Esophagus muscularis mucosa (tissue), 4 donors: ENCODE measurements around the gene STK25. TPM values are rescaled to one million over a fixed set of nuclear protein-coding genes. Genes with fewer than 3 reads are reported as not detected.

ENCODE experiments used
- DNase-seq: peaks from one replicate; pipeline ENCODE4 v3.0.0-alpha.2; 2017; ENCODE audit errors: extremely low spot score
- H3K27ac ChIP-seq, 4 donors: fragments of 200-600 bp; sonication (generic); replicated peaks in 1 of 4; 1 replicate in 3 of 4; 2 replicates in 1 of 4; pipeline ENCODE4 v1.5.1; 2016 to 2019; ENCODE audit warnings: mild to moderate bottlenecking in 1 of 4
- H3K27me3 ChIP-seq, 4 donors: fragments of 200-600 bp; sonication (generic); one replicate each; pipeline versions ENCODE4 v1.5.1 to v1.6.0; 2016 to 2019
- H3K36me3 ChIP-seq, 4 donors: fragments of 200-600 bp; sonication (generic); one replicate each; pipeline ENCODE4 v1.5.1; 2016 to 2019
- H3K4me1 ChIP-seq, 4 donors: fragments of 200-600 bp; sonication (generic); one replicate each; pipeline ENCODE4 v1.5.1; 2016 to 2019
- H3K4me3 ChIP-seq, 4 donors: fragments of 200-600 bp; sonication (generic); 1 replicate in 2 of 4; 2 replicates in 2 of 4; pipeline ENCODE4 v1.5.1; 2016 to 2019; ENCODE audit warnings: mild to moderate bottlenecking in 4 of 4, moderate library complexity in 1 of 4
- H3K9me3 ChIP-seq, 4 donors: fragments of 200-600 bp; sonication (generic); 1 replicate in 3 of 4; 2 replicates in 1 of 4; pipeline ENCODE4 v1.5.1; 2016 to 2019
- EP300 ChIP-seq: sonication (generic); formaldehyde crosslinking; IDR thresholded peaks from one replicate; pipeline ENCODE4 v1.6.1; 2017; ENCODE audit warnings: antibody characterized with exemption
- POLR2A ChIP-seq: fragments of 450-650 bp; IDR thresholded peaks from one replicate; pipeline ENCODE4 v1.6.1; 2017; ENCODE audit warnings: antibody characterized with exemption, moderate library complexity, mild to moderate bottlenecking, low read depth
- POLR2AphosphoS5 ChIP-seq, 2 donors: sonication (generic); formaldehyde crosslinking; IDR thresholded peaks; one replicate each; pipeline ENCODE4 v1.6.1; 2017; ENCODE audit warnings: antibody characterized with exemption in 2 of 2
- WGBS: methylation state at CpG from one replicate; pipeline ENCODE4 v1.1.5; 2018; 5-methylcytosine and 5-hydroxymethylcytosine counted together
- intact Hi-C: fragments of 100-400 bp; cut with DNase I; formaldehyde crosslinking; loops from one replicate; pipeline ENCODE4 v1.15.1; 2023
- total RNA-seq, 4 donors: library from RNA; depleted of rRNA; stranded (reverse); fragments of >200 nt; gene quantifications; one replicate each; pipeline versions ENCODE4 v1.1.0 to v1.2.1, GENCODE V29; 2016
- TF ChIP-seq, protein P1 (sequence below), 3 experiments: fragments of 200-600 bp in 2 of 3; fragments of 450-650 bp in 1 of 3; sonication (generic) in 2 of 3; IDR thresholded peaks; one replicate each; pipeline ENCODE4 v1.5.1; 2017 to 2019; ENCODE audit warnings: antibody characterized with exemption in 3 of 3, mild to moderate bottlenecking in 2 of 3, moderate library complexity in 1 of 3

STK25 gene
- total RNA-seq = 100 to 1,000 TPM; 127 to 220 (median 153) TPM

DNA sequence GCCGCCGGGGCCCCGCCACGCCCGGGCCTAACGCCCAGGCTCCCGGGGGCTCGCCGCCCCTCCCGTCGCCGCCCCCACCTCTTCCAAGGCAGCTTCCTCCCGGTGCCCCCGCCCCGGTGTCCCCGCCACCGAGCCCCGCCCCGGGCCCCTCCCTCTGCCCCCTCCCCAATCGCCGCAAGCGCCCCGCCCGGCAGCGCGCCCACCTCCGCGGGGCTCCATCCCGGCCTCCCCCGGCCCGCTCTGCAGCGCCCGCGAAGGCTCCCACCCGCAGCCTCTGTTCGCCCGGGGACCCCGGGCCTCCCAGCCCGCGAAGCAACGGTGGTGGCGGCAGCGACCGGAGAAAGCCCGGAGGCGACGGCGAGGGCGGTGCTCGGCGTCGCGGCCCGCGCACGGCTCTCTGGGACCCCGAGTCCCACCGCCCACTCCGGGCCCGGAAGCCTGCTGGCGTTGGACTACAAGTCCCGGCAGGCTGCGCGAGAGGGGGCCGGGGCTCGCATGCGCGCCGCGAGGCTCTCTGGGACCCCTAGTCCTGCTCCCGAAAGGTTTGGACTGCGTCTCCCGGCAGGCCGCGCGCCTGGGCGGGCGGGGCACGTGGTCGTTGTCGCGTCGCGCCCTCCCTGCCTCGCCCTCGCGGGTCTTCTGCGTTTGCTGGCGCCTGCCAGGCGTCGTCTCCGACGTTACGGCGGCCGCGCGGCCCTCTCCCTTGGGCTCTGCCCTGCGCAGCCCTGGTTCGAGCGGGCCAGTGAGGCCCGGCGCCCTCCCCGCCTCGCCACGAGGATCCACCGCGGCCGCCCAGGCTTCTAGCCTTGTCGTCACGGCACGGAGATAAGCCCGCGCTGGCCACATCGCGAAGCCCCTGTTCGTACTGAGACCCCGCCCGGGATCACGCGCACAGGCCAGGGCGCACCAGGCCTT, at the start of gene STK25:
Gene STK25, minus strand, starts transcription at position 345 of the 915 bp plus-strand sequence. CDS start 549 bp downstream, outside the sequence.
- peaks cover 0 to 14% (median 6%) of the 10 kb centered on the region in 4 donors for H3K36me3 ChIP-seq
- DNase-seq = peak; percentile 99
- intact Hi-C loops = loop anchor here (5.0 kb wide), 1 partner anchor 104 kb away; no protein-coding TSS in a partner anchor
- peaks cover 31 to 51% (median 43%) of the 10 kb centered on the region in 4 donors for H3K4me1 ChIP-seq
- no peaks in the 10 kb centered on the region for H3K27me3 ChIP-seq
- TF ChIP-seq, protein P1, sequence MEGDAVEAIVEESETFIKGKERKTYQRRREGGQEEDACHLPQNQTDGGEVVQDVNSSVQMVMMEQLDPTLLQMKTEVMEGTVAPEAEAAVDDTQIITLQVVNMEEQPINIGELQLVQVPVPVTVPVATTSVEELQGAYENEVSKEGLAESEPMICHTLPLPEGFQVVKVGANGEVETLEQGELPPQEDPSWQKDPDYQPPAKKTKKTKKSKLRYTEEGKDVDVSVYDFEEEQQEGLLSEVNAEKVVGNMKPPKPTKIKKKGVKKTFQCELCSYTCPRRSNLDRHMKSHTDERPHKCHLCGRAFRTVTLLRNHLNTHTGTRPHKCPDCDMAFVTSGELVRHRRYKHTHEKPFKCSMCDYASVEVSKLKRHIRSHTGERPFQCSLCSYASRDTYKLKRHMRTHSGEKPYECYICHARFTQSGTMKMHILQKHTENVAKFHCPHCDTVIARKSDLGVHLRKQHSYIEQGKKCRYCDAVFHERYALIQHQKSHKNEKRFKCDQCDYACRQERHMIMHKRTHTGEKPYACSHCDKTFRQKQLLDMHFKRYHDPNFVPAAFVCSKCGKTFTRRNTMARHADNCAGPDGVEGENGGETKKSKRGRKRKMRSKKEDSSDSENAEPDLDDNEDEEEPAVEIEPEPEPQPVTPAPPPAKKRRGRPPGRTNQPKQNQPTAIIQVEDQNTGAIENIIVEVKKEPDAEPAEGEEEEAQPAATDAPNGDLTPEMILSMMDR (IDR thresholded peaks at IDR 0.05) = no peak
- TF ChIP-seq POLR2A (no peak), POLR2AphosphoS5 (IDR thresholded peaks at IDR 0.05) (peak; percentile 88 to 93), EP300 (no peak)
- WGBS = 2% methylated on average over 9 of the region's 122 CpGs
- no peaks in the 10 kb centered on the region for H3K9me3 ChIP-seq
- H3K4me3 ChIP-seq = peak within 1 kb of the TSS; percentile 82 to 100 (median 98)
- peak within 1 kb of the TSS; percentile 88 to 95 (median 92) for H3K27ac ChIP-seq

DNA sequence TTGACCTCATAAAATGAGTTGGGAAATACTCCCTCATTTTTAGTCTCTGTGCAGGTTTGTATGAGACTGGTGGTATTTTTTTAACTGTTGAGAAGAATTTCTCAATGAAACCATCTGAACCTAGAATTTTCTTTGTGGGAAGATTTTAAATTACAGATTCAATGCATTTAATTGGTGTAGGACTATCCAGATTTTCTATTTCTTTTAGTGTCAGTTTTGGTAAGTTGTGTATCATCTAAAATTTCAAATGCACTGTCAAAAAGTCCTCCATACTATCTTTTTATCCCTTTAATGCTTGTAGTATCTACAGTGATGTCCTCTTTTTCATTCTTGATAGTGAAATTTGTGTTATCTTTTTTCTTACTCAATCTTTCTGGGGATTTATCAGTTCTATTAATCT, 48.4 kb upstream of the STK25 start:
- DNase-seq = no peak
- Histone ChIP-seq H3K27me3 (peaks cover 0 to 22% (median 0%) of the 10 kb centered on the region in 4 donors), H3K9me3 (peaks cover 0 to 21% (median 2%) of the 10 kb centered on the region in 4 donors), H3K4me1 (peaks cover 23 to 36% (median 34%) of the 10 kb centered on the region in 4 donors), H3K36me3 (no peaks in the 10 kb centered on the region), H3K4me3 (no peak overlapping the region), H3K27ac (no peak overlapping the region)
- TF ChIP-seq, protein P1 (IDR thresholded peaks at IDR 0.05) = no peak
- TF ChIP-seq POLR2A (no peak), EP300 (no peak), POLR2AphosphoS5 (IDR thresholded peaks at IDR 0.05) (no peak)
- intact Hi-C loops = no loop called here

DNA sequence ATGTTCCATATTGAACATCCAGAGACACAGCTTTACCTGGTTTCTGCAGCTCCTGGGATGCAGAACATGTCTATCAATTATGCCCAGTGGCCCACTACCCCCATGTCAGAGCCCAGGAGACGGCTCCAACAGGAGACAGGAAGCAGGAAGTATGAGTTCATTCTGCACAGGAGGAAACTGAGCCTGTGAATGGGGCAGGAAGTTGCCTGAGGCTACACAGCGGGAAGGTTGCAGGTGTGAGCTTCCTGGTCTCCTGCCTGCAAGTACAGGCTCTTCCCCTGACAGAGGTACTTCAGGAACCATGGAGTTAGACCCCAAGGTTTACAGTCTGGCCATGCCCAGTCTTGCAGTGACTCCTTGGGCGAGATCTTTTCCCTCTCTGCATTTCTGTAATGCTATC, 47.3 kb upstream of the STK25 start:
- intact Hi-C loops = no loop called here
- peaks cover 0 to 21% (median 2%) of the 10 kb centered on the region in 4 donors for H3K9me3 ChIP-seq
- no peak overlapping the region for H3K27ac ChIP-seq
- DNase-seq = no peak
- peaks cover 18 to 33% (median 32%) of the 10 kb centered on the region in 4 donors for H3K4me1 ChIP-seq
- H3K4me3 ChIP-seq = no peak overlapping the region
- H3K27me3 ChIP-seq = peaks cover 0 to 22% (median 0%) of the 10 kb centered on the region in 4 donors
- TF ChIP-seq EP300 (no peak), POLR2A (no peak), POLR2AphosphoS5 (IDR thresholded peaks at IDR 0.05) (no peak)
- TF ChIP-seq, protein P1 (IDR thresholded peaks at IDR 0.05) = no peak
- 57% methylated on average over 2 of the region's 3 CpGs for WGBS
- no peaks in the 10 kb centered on the region for H3K36me3 ChIP-seq

DNA sequence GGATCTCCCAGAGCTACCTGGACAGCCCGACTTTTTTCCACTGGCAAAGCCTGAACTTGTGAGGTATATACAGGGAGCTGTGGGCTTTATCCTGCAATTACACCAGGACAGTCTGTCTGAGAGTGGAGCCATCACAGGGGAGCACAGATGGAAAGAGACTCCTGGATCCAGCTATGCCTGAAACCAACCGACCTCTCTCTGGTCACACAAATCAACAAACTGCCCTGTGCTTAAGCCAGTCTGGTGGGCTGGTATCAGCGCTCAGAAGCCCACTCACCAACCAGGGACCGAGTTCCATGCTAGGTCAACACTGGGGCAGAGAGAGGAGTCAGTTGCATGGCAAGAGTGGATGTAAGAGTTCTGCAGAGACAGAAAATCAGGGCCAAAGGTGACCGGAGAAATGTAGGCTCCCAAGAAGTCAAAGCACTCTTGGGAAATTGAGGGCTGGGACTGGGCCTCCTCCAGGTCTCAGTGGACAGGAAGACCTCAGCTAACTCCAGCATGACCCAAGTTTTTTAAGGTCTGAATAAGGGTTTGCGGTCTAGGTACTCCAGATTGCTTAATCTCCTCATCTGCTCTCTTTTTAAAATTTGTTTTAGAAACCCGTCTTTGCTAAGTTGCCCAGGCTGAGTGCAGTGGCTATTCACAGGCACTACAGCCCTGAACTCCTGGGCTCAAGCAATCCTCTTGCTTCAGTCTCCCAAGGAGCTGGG, 46.4 kb upstream of the STK25 start:
- no peak overlapping the region for H3K27ac ChIP-seq
- WGBS = 92% methylated on average over 7 of the region's 7 CpGs
- peaks cover 0 to 21% (median 2%) of the 10 kb centered on the region in 4 donors for H3K9me3 ChIP-seq
- TF ChIP-seq POLR2A = no peak
- TF ChIP-seq, protein P1 (IDR thresholded peaks at IDR 0.05) = no peak
- TF ChIP-seq POLR2AphosphoS5 (IDR thresholded peaks at IDR 0.05) = no peak
- no peak for TF ChIP-seq EP300
- H3K4me1 ChIP-seq = peaks cover 8 to 33% (median 32%) of the 10 kb centered on the region in 4 donors
- no peaks in the 10 kb centered on the region for H3K36me3 ChIP-seq
- DNase-seq = no peak
- H3K4me3 ChIP-seq = no peak overlapping the region
- intact Hi-C loops = no loop called here
- peaks cover 0 to 18% (median 0%) of the 10 kb centered on the region in 4 donors for H3K27me3 ChIP-seq
